Fibroblast of skin of right quadriceps (primary cell): ENCODE data around the gene SNAPIN.
A peak's percentile ranks its signal among the peaks of the same experiment; 100 is the strongest.

Source experiments
- DNase-seq: peaks from one replicate; pipeline ENCODE4 v3.0.0-alpha.2; 2013

Gene SNAPIN

GRCh38 chr1:153658400-153659174, at the start of gene SNAPIN:
Gene SNAPIN, plus strand, starts transcription at chr1:153658703. Its CDS starts 41 bp downstream, at chr1:153658744.
- peak; percentile 87 for DNase-seq

DNA sequence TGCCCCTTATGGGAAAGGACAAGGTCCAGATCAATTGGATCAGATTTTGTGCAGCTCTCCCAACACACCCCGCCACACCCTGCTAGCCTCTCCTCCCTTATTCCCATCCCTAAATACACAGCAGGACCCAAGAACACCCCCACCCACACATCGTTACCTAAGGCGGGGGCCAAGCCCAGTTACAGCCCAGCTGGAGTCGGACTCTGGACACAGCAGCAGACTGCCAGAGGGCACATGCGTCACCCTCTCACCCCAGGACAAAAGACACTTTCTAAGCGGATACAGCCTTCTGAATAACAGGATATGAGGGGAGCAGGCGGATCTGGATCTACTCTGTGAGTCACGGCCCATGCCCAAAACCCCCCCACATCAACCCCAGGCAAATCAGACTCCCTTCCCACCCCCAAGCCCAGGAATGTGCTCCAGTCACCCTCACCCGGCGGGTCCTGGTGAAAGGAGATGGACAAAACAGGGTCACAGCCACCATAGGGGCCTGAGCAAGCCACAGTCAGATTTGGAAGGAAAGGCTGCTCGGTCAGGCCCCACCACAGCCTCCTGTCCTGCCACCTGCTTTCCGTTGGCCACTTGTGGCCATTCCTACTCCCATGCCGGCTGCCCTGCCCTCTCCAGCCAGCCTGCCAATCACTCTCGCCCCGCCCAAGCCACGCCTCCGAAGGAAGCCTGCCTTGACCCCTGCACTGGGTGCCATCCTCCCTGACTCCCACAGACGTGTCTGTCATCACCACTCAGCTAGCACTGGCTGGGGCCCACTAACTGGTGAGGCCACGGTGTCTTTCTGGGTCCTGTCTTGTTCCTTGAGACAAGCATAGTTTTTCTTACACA, 49.5 kb upstream of the SNAPIN start:
- peak; percentile 88 for DNase-seq

DNA sequence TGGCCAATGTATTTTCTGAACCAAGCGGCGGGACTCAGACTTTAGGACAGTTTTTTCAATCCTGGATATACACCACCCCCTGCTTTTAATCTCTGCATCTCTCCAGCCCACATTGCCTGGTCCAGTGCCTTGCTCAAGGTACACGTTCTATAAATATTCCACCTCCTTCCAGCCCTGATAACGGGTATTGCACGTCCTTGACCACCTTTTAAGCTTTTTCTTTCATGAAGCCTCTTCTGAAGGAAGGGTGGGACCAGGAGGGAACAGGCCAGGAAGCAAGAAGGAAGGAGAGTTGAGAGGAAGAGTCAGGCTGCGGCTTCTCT, 49.0 kb upstream of the SNAPIN start:
- DNase-seq, result no peak

GRCh38 chr1:153610334-153610733, 48.2 kb upstream of the SNAPIN start:
- no peak for DNase-seq

GRCh38 chr1:153610811-153611301, 47.6 kb upstream of the SNAPIN start:
- peak; percentile 40 for DNase-seq

- no peak for DNase-seq
These were observed 47.1 kb upstream of the SNAPIN start for GRCh38 chr1:153611356-153611755.

GRCh38 chr1:153612111-153612754, 46.3 kb upstream of the SNAPIN start:
- no peak for DNase-seq

GRCh38 chr1:153612755-153613331, 45.7 kb upstream of the SNAPIN start, which contains the start of gene S100A16:
Gene S100A16, minus strand, starts transcription at chr1:153613137. Its CDS starts 4,986 bp downstream, at chr1:153608151.
- peak; percentile 65 for DNase-seq

- DNase-seq, result no peak
These were observed 45.1 kb upstream of the SNAPIN start for GRCh38 chr1:153613406-153613805.

DNA sequence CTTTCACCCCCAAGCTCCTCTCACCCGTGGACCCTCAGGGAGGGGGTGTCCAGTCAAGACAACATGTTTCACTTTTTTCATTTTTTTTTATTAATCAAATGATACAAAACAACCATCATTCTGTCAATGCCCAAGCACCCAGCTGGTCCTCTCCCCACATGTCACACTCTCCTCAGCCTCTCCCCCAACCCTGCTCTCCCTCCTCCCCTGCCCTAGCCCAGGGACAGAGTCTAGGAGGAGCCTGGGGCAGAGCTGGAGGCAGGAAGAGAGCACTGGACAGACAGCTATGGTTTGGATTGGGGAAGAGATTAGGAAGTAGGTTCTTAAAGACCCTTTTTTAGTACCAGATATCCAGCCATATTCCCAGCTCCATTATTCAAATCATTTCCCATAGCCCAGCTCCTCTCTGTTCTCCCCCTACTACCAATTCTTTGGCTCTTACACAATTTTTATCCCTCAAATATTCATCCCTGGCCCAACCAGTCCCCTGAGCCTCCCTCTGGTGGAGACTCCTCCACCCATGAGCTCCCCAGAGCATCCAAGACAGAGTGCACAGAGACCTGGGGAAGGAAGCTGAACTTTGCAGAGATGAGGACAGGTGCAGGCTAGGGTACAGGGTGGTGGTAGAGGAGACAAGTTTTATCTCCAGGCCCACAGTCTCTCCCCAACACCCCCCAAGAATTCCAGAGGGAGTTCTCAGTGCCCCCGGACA, 44.2 kb upstream of the SNAPIN start:
- DNase-seq, result no peak

DNA sequence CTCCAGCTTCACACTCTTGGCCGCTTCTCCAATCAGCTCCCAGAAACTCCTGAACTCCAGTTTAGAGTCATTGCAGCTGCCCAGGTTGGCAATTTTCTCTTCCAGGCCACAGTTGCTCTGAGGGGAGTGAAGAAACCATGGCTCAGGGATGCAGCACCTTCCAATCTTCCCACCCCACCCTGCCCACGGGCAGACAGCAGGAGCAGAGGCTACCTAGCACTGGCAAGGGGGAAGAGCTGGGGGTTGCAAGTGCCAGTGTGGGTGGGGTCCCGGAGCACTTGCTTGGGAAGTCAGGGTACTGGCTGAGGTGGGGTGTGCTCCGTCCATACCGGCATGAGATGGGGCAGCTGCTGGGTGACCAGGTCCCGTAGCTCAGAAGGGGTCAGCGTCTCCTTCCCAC, 43.6 kb upstream of the SNAPIN start:
- DNase-seq, result no peak

GRCh38 chr1:153615406-153615805, 43.1 kb upstream of the SNAPIN start:
- no peak for DNase-seq

- no peak for DNase-seq
These were observed 42.2 kb upstream of the SNAPIN start, which contains the start of gene S100A14 for GRCh38 chr1:153616144-153616916. Gene S100A14, minus strand, starts transcription at chr1:153616325. Its CDS starts 467 bp downstream, at chr1:153615858.

DNA sequence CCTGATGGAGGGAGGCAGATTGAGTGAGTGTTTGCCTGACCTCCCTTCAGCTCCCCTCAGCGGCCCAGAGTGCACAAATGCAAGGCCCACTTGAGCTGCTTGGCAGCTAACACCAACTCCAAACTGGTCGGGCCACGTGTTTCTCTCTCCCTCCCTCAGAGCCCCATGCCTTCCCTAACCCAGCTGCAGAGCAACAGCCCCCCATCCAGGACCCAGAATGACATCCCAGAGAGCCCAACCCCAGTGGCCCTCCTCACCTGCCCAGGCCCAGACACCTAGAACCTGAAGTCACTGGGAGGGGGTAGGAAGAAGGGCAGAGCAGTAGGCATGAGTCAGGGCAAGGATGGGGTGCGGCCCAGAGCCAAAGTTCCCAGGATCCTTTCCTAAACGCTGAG, 41.6 kb upstream of the SNAPIN start:
- DNase-seq, result no peak

DNA sequence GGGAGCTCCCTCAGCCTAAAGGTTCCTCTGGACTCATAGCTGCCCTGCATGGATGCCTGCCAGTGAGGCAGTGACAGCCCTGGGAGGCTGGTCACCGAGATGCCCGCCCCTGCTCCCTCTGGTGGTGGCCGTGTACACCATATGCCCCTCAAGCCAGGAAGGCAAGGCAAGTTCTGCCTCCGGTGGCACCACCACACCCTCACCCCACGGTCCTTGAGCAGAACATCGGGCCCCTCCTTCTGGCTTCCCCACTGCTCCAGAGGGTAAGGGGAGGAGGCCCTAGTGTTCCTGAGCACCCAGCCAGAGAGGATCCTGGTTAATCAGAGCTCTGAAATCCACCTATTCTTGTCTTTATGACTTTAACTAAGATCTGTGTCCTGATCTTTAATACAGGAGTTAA, 40.8 kb upstream of the SNAPIN start:
- peak; percentile 50 for DNase-seq

- no peak for DNase-seq
These were observed 39.3 kb upstream of the SNAPIN start for GRCh38 chr1:153619171-153619570.

DNA sequence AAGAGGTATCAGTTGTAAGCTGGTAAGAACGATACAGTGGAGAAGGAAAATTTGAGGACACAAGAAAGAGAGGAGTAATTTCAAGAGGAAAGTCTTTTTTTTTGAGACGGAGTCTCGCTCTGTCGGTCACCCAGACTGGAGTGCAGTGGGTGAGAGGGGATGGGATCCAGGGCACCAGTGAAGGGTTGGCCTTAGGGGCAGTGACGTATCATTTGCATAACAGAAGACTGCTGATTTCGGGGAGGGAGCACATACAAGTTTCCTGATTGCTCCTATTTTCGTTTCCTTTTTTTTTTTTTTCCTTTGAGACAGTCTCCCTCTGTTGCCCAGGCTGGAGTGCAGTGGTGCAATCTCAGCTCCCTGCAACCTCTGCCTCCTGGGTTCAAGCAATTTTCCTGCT, 35.4 kb upstream of the SNAPIN start:
- DNase-seq, result no peak

GRCh38 chr1:153624965-153625611, 33.4 kb upstream of the SNAPIN start:
- no peak for DNase-seq

DNA sequence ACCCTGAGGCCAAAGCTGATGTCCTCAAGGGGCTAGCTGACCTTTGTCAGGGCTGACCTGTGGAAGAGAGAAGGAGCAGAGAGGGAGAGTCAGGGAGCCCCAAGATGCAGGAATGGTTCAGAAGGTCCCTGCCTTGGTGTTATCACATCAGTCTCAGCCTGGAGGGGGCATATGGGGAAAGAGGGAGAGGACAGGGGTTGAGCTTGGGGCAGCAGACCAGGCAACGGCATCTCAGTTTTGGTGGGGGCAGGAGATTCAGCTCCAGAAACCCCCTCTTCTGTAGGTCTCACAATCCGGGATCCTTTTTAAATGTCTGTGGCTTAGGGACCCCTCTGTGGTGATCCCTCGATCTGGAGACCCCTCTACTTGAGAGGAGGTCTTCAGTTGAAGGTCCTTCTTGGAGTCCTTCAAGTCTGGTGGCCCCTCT, 32.0 kb upstream of the SNAPIN start:
- no peak for DNase-seq

DNA sequence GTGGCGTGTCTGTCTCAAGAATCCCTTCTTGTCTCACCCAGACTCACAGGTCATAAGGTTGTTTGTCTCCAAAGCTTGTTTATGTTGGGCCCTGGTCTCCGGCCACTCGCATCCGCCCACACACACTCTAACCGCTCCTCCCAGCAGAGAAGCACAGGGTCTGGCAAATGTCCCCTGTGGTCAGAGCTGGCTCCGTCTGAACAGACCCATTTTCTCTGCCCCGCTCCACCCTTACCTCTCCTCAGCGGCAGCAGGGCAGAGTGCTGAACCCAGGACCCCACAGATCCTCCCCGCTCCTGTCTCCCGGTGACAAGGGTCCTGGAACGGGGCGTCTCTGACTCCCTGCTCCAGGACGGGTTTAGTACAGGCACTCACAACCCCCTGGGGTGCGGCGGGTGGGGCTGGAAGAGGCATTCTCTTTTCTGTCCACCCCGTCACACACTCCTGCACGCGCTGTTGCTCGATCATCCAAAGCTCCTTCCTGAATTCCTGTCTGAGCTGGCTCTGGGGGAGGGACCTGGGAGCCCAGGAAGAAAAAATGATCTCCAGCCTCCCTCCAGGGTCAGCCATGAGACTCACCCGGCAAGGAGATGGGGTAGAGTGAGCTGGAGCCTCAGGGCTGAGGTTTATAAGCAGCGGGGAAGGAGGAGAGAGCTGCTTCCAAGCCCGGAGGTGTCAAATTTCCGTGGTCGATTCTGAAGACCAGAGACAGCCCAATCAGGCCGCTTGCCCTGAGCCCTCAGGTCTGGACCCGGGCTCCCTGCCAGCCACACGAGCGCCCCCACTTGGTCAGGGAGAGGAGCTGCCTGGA, 31.4 kb upstream of the SNAPIN start, which contains the start of gene S100A13:
Gene S100A13, minus strand, starts transcription at position 602 of the 811 bp plus-strand sequence. CDS start 1,033 bp downstream, outside the sequence.
- peak; percentile 95 for DNase-seq
